Measurements from ENCODE around the gene ZNF215. TPM values are rescaled to one million over a fixed set of nuclear protein-coding genes. Genes with fewer than 3 reads are reported as not detected.

Gene ZNF215
- 17.1 and 17.9 TPM in 2 replicates for total RNA-seq (2021; fragmentation: NEBNext Ultra II Directional; extraction: Animal tissue kit (Norgen Biotek cat#: 25700))
- 4.3 and 6.4 TPM in 2 replicates for polyA plus RNA-seq (2011; rRNA removed)
- polyA plus RNA-seq (2011; cell fraction: cytosol; rRNA removed) = 7.4 TPM
- polyA plus RNA-seq (2011; cell fraction: nucleus; rRNA removed) = 10.6 TPM
- 8.5 to 15.5 TPM (median 10.6 TPM) in 4 replicates for polyA plus RNA-seq (2012, experiment 1 of 2)
- polyA plus RNA-seq (2012, experiment 2 of 2) = 0.84 TPM
- 16.0 TPM for polyA plus RNA-seq (2013, experiment 1 of 2)
- 15.6 TPM for polyA plus RNA-seq (2013, experiment 2 of 2)
- polyA minus RNA-seq (2011; rRNA and poly(A)+ RNA removed) = 23.9 and 33.2 TPM in 2 replicates
- 9.8 TPM for polyA minus RNA-seq (2011; cell fraction: cytosol; rRNA and poly(A)+ RNA removed)
- polyA minus RNA-seq (2011; cell fraction: nucleus; rRNA and poly(A)+ RNA removed) = 45.5 TPM
- long read RNA-seq, experiment 1, partial matches to known transcripts = 3 of 4 reads
- long read RNA-seq, experiment 1, other reads (novel, unspliced or antisense) = 1 of 4 reads
- long read RNA-seq, experiment 2, partial matches to known transcripts = 2 of 11 reads
- long read RNA-seq, experiment 2, other reads (novel, unspliced or antisense) = 8 of 11 reads

GRCh38 chr11:6926208-6927029 is at the start of gene ZNF215:
Gene ZNF215, plus strand, starts transcription at chr11:6926426. Its CDS starts 5,847 bp downstream, at chr11:6932273.
- Histone ChIP-seq H3K23ac (ENCODE audit: insufficient read length) (no peak within 1 kb of the TSS), H4K91ac (replicated peaks; ENCODE audit: insufficient read length, low read length) (peak within 1 kb of the TSS; percentile 31), H4K8ac (ENCODE audit: extremely low read depth, insufficient read depth, low read length) (peak within 1 kb of the TSS; percentile 95), H3K4me1 (replicated peaks in 1 of 4; ENCODE audit: control insufficient read depth in 3 of 4, insufficient read depth in 4 of 4, low read length in 3 of 4) (peaks cover 2 to 10% (median 7%) of the 10 kb centered on the region in 4 experiments; a peak in 5 of 7 replicates), H3K79me1 (ENCODE audit: low read depth, low read length) (no peaks in the 10 kb centered on the region; the same call in 1 of the 2 replicates), H4K5ac (ENCODE audit: insufficient read length, low read depth, low read length) (peak within 1 kb of the TSS; percentile 79), H3K79me2 (ENCODE audit: control insufficient read depth in 1 of 2, insufficient read depth in 2 of 2, low read length in 2 of 2) (peaks cover 0 to 35% of the 10 kb centered on the region in 2 experiments; a peak in 2 of 4 replicates), H2BK120ac (replicated peaks; ENCODE audit: low read depth, low read length) (peak within 1 kb of the TSS; percentile 10), H2BK15ac (ENCODE audit: low read length) (peak within 1 kb of the TSS; percentile 48; the same call in 1 of the 2 replicates), H2BK20ac (ENCODE audit: low read length) (no peak within 1 kb of the TSS), H3K14ac (ENCODE audit: insufficient read length) (no peak within 1 kb of the TSS), H2BK5ac (ENCODE audit: low read depth, low read length) (peak within 1 kb of the TSS; percentile 83; the same call in 1 of the 2 replicates), H3K36me3 (ENCODE audit: control insufficient read depth in 2 of 4, insufficient read depth in 4 of 4, low read length in 3 of 4) (peaks cover 0 to 2% (median 0%) of the 10 kb centered on the region in 4 experiments; a peak in 1 of 8 replicates), H3K4ac (replicated peaks; ENCODE audit: insufficient read length, low read depth, low read length) (no peak within 1 kb of the TSS), H4K20me1 (replicated peaks in 1 of 2; ENCODE audit: control insufficient read depth in 1 of 2, insufficient read depth in 2 of 2, low read length in 2 of 2) (no peaks in the 10 kb centered on the region), H3K27ac (ENCODE audit: low read depth, low read length) (peak within 1 kb of the TSS; percentile 72), H3K9ac (replicated peaks in 1 of 4; ENCODE audit: extremely low read depth in 1 of 4, low read depth in 3 of 4, low read length in 3 of 4) (peak within 1 kb of the TSS; percentile 73 to 93 (median 84)), H2BK12ac (ENCODE audit: low read depth, low read length) (peak within 1 kb of the TSS; percentile 93), H3K56ac (replicated peaks; ENCODE audit: insufficient read length, low read depth, low read length) (peak within 1 kb of the TSS; percentile 66), H3K4me3 (ENCODE audit: extremely low read depth in 1 of 4, insufficient read depth in 2 of 4, low read depth in 3 of 4, low read length in 4 of 4) (peak within 1 kb of the TSS; percentile 58 to 99 (median 96)), H3K23me2 (ENCODE audit: low read depth, low read length) (peaks cover 7% of the 10 kb centered on the region; the same call in 1 of the 2 replicates), H3K9me3 (ENCODE audit: insufficient read depth in 2 of 2, low read depth in 1 of 2, low read length in 1 of 2) (no peaks in the 10 kb centered on the region), H2AFZ (ENCODE audit: low read length) (peak within 1 kb of the TSS; percentile 97), H3K18ac (ENCODE audit: extremely low read depth, low read length) (peak within 1 kb of the TSS; percentile 88), H3K27me3 (replicated peaks in 1 of 4; ENCODE audit: control insufficient read depth in 3 of 4, extremely low read depth in 1 of 4, insufficient read depth in 3 of 4, low read length in 3 of 4) (no peaks in the 10 kb centered on the region), H2AK5ac (ENCODE audit: low read depth, low read length) (no peak within 1 kb of the TSS), H3K4me2 (ENCODE audit: insufficient read depth in 1 of 2, low read depth in 2 of 2, low read length in 2 of 2) (peak within 1 kb of the TSS; percentile 70 to 98)
- DNase-seq (ENCODE audit: low read depth in 1 of 2, low spot score in 2 of 2) (peak; percentile 71 to 88), FAIRE-seq (peak; percentile 70)
- ChIA-PET CTCF (ENCODE audit: partially characterized antibody) (interaction anchor here (0.6 to 1.9 kb wide), 5 partner anchors 31 to 172 kb away, joined by 3 to 5 read pairs (median 3); partner anchors contain the start of gene OR10A2), POLR2A (ENCODE audit: partially characterized antibody) (interaction anchor here (0.9 to 1.7 kb wide), 6 partner anchors 19 to 604 kb away, joined by 3 to 4 read pairs (median 3); partner anchors contain the start of gene NLRP14)
- WGBS, 2 experiments (ENCODE audit: extremely low coverage in 1 of 2, insufficient coverage in 1 of 2, insufficient read length in 1 of 2, insufficient replicate concordance in 2 of 2, low coverage in 1 of 2, low lambda C conversion rate in 2 of 2, missing lambda C conversion rate in 1 of 2) = 2% methylated on average over 48 of the region's 61 CpGs; no CpG with 5 or more reads in 1 of the 2 experiments
- peak; percentile 71 for TF ChIP-seq SAP30 (IDR thresholded peaks at IDR 0.05; ENCODE audit: insufficient read depth, insufficient replicate concordance, low read length)
- TF ChIP-seq HDAC6 (IDR thresholded peaks at IDR 0.05; ENCODE audit: low read depth, low read length) = no peak
- TF ChIP-seq SP2 (IDR thresholded peaks at IDR 0.05; ENCODE audit: low read length) = no peak
- TF ChIP-seq POLR2AphosphoS5 (IDR thresholded peaks at IDR 0.05; ENCODE audit: low read depth, low read length) = peak; percentile 28; the same call in 1 of the 2 replicates
- no peak for TF ChIP-seq USF2 (IDR thresholded peaks at IDR 0.05; ENCODE audit: low read length)
- no peak for TF ChIP-seq POU5F1 (IDR thresholded peaks at IDR 0.05; ENCODE audit: low read depth, low read length)
- no peak for TF ChIP-seq BCL11A (IDR thresholded peaks at IDR 0.05; ENCODE audit: low read depth in 2 of 2, low read length in 2 of 2)

Data from H1 (cell line).